HEK293 (cell line): ENCODE measurements around the gene MLLT6.

Experiments used
- CTCF ChIP-seq: fragments of 450-650 bp; formaldehyde crosslinking; IDR thresholded peaks from 2 replicates; pipeline ENCODE4 v1.5.1; 2016; ENCODE audit warnings: missing biosample characterization, missing genetic modification characterization
- SP2 ChIP-seq: fragments of 450-650 bp; formaldehyde crosslinking; IDR thresholded peaks from 2 replicates; pipeline ENCODE4 v1.5.1; 2016; ENCODE audit warnings: missing biosample characterization, missing genetic modification characterization
- YY1 ChIP-seq: fragments of 450-650 bp; formaldehyde crosslinking; IDR thresholded peaks from 2 replicates; pipeline ENCODE4 v1.5.1; 2018; ENCODE audit warnings: missing biosample characterization, missing genetic modification characterization
- ZBTB20 ChIP-seq: fragments of 450-650 bp; formaldehyde crosslinking; IDR thresholded peaks from 2 replicates; pipeline ENCODE4 v1.5.1; 2016; ENCODE audit warnings: missing biosample characterization, missing genetic modification characterization
- ZBTB21 ChIP-seq: fragments of 450-650 bp; formaldehyde crosslinking; IDR thresholded peaks from 2 replicates; pipeline ENCODE4 v1.5.1; 2017; ENCODE audit warnings: missing biosample characterization, missing genetic modification characterization
- ZBTB7A ChIP-seq: fragments of 450-650 bp; formaldehyde crosslinking; IDR thresholded peaks from 2 replicates; pipeline ENCODE4 v1.5.1; 2016; ENCODE audit warnings: low read depth, missing biosample characterization, missing genetic modification characterization
- ZBTB8A ChIP-seq: fragments of 450-650 bp; formaldehyde crosslinking; IDR thresholded peaks from 2 replicates; pipeline ENCODE4 v1.5.1; 2016; ENCODE audit warnings: missing biosample characterization, missing genetic modification characterization
- ZNF184 ChIP-seq: fragments of 450-650 bp; IDR thresholded peaks from 2 replicates; pipeline ENCODE4 v1.5.1; 2018; ENCODE audit warnings: missing biosample characterization, mild to moderate bottlenecking, missing genetic modification characterization
- ZNF23 ChIP-seq: fragments of 450-650 bp; formaldehyde crosslinking; IDR thresholded peaks from 2 replicates; pipeline ENCODE4 v1.5.1; 2016; ENCODE audit warnings: missing biosample characterization, missing genetic modification characterization, borderline replicate concordance
- TF ChIP-seq, protein P1 (sequence below): fragments of 450-650 bp; formaldehyde crosslinking; IDR thresholded peaks from 2 replicates; pipeline ENCODE4 v1.5.1; 2016; ENCODE audit warnings: missing biosample characterization, missing genetic modification characterization, low read depth
- TF ChIP-seq, protein P2 (sequence below): fragments of 450-650 bp; formaldehyde crosslinking; IDR thresholded peaks from 2 replicates; pipeline ENCODE4 v1.5.1; 2016; ENCODE audit warnings: missing biosample characterization, missing genetic modification characterization, low read depth
- TF ChIP-seq, protein P3 (sequence below): IDR thresholded peaks from 2 replicates; pipeline ENCODE4 v1.6.1; 2011; ENCODE audit warnings: mild to moderate bottlenecking, low read depth, low read length, borderline replicate concordance
- TF ChIP-seq, protein P4 (sequence below): fragments of 450-650 bp; formaldehyde crosslinking; IDR thresholded peaks from 2 replicates; pipeline ENCODE4 v1.5.1; 2016; ENCODE audit warnings: missing biosample characterization, missing genetic modification characterization

- no peak for TF ChIP-seq ZBTB20
- TF ChIP-seq, protein P1, sequence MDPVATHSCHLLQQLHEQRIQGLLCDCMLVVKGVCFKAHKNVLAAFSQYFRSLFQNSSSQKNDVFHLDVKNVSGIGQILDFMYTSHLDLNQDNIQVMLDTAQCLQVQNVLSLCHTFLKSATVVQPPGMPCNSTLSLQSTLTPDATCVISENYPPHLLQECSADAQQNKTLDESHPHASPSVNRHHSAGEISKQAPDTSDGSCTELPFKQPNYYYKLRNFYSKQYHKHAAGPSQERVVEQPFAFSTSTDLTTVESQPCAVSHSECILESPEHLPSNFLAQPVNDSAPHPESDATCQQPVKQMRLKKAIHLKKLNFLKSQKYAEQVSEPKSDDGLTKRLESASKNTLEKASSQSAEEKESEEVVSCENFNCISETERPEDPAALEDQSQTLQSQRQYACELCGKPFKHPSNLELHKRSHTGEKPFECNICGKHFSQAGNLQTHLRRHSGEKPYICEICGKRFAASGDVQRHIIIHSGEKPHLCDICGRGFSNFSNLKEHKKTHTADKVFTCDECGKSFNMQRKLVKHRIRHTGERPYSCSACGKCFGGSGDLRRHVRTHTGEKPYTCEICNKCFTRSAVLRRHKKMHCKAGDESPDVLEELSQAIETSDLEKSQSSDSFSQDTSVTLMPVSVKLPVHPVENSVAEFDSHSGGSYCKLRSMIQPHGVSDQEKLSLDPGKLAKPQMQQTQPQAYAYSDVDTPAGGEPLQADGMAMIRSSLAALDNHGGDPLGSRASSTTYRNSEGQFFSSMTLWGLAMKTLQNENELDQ (tag by site-specific recombination): no peak
- no peak for TF ChIP-seq SP2 (tag by site-specific recombination)
- TF ChIP-seq, protein P2, sequence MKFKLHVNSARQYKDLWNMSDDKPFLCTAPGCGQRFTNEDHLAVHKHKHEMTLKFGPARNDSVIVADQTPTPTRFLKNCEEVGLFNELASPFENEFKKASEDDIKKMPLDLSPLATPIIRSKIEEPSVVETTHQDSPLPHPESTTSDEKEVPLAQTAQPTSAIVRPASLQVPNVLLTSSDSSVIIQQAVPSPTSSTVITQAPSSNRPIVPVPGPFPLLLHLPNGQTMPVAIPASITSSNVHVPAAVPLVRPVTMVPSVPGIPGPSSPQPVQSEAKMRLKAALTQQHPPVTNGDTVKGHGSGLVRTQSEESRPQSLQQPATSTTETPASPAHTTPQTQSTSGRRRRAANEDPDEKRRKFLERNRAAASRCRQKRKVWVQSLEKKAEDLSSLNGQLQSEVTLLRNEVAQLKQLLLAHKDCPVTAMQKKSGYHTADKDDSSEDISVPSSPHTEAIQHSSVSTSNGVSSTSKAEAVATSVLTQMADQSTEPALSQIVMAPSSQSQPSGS (tag by site-specific recombination): no peak
- TF ChIP-seq CTCF (tag by site-specific recombination): no peak
- TF ChIP-seq, protein P3, sequence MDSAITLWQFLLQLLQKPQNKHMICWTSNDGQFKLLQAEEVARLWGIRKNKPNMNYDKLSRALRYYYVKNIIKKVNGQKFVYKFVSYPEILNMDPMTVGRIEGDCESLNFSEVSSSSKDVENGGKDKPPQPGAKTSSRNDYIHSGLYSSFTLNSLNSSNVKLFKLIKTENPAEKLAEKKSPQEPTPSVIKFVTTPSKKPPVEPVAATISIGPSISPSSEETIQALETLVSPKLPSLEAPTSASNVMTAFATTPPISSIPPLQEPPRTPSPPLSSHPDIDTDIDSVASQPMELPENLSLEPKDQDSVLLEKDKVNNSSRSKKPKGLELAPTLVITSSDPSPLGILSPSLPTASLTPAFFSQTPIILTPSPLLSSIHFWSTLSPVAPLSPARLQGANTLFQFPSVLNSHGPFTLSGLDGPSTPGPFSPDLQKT: no peak
- TF ChIP-seq ZNF184 (tag by site-specific recombination): no peak
- no peak for TF ChIP-seq YY1
- no peak for TF ChIP-seq ZBTB7A (tag by site-specific recombination)
- no peak for TF ChIP-seq ZBTB8A (tag by site-specific recombination)
- TF ChIP-seq ZBTB21 (tag by site-specific recombination): no peak
- TF ChIP-seq ZNF23 (tag by site-specific recombination): no peak
- TF ChIP-seq, protein P4, sequence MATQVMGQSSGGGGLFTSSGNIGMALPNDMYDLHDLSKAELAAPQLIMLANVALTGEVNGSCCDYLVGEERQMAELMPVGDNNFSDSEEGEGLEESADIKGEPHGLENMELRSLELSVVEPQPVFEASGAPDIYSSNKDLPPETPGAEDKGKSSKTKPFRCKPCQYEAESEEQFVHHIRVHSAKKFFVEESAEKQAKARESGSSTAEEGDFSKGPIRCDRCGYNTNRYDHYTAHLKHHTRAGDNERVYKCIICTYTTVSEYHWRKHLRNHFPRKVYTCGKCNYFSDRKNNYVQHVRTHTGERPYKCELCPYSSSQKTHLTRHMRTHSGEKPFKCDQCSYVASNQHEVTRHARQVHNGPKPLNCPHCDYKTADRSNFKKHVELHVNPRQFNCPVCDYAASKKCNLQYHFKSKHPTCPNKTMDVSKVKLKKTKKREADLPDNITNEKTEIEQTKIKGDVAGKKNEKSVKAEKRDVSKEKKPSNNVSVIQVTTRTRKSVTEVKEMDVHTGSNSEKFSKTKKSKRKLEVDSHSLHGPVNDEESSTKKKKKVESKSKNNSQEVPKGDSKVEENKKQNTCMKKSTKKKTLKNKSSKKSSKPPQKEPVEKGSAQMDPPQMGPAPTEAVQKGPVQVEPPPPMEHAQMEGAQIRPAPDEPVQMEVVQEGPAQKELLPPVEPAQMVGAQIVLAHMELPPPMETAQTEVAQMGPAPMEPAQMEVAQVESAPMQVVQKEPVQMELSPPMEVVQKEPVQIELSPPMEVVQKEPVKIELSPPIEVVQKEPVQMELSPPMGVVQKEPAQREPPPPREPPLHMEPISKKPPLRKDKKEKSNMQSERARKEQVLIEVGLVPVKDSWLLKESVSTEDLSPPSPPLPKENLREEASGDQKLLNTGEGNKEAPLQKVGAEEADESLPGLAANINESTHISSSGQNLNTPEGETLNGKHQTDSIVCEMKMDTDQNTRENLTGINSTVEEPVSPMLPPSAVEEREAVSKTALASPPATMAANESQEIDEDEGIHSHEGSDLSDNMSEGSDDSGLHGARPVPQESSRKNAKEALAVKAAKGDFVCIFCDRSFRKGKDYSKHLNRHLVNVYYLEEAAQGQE (tag by site-specific recombination): no peak
These were observed 34.2 kb downstream of the MLLT6 start for GRCh38 chr17:38739305-38739704.
